Measurements from ENCODE around the gene HSPA12A.

DNA sequence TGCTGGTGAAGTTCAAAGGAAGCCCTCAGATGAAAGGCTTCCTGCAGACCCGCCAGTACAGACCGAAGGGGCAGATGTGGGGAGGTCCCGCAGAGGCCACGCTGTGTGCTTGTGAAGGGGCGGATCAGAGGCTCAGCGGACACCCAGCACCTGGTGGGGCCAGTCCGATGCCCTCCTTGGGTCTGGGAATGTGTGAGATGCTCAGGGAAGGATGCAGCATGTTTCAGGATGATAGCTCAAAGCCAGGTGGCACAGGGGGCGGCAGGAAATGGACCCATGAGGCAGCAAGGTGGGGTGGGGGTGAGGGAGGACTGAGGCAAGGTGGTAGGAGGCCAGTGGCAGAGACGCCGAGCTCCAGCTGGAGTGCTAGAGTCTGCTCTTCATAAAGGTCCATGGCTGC lies 27.9 kb upstream of the HSPA12A start:
- no peak for TF ChIP-seq SMC3 (IDR thresholded peaks at IDR 0.05)
- no peak for TF ChIP-seq POLR2A (IDR thresholded peaks at IDR 0.05; ENCODE audit: low read length)
- TF ChIP-seq, protein P1, sequence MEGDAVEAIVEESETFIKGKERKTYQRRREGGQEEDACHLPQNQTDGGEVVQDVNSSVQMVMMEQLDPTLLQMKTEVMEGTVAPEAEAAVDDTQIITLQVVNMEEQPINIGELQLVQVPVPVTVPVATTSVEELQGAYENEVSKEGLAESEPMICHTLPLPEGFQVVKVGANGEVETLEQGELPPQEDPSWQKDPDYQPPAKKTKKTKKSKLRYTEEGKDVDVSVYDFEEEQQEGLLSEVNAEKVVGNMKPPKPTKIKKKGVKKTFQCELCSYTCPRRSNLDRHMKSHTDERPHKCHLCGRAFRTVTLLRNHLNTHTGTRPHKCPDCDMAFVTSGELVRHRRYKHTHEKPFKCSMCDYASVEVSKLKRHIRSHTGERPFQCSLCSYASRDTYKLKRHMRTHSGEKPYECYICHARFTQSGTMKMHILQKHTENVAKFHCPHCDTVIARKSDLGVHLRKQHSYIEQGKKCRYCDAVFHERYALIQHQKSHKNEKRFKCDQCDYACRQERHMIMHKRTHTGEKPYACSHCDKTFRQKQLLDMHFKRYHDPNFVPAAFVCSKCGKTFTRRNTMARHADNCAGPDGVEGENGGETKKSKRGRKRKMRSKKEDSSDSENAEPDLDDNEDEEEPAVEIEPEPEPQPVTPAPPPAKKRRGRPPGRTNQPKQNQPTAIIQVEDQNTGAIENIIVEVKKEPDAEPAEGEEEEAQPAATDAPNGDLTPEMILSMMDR (IDR thresholded peaks at IDR 0.05) = no peak
- TF ChIP-seq JUN (IDR thresholded peaks at IDR 0.05) = no peak
- TF ChIP-seq CEBPB (IDR thresholded peaks at IDR 0.05) = no peak
